Activated CD4-positive, alpha-beta T cell treated with anti-CD3 and anti-CD28 coated beads, Interleukin-2, amount 50 U/mL, for 24 hours (primary cell): ENCODE results near the gene PIK3R1.
"Not testable (repeated sequence)": the region's sequence is repeated elsewhere in the genome, so short reads cannot be mapped to it uniquely, and the experiment has no call there.

ENCODE experiments used
- DNase-seq, 2 donors: peaks; one replicate each; pipeline ENCODE4 v3.0.0-alpha.2; 2020; ENCODE audit warnings: low read depth in 1 of 2, low spot score in 1 of 2

Gene PIK3R1

GRCh38 chr5:68225911-68226545 lies 10.5 kb downstream of the PIK3R1 start:
- DNase-seq: no peak

- no peak for DNase-seq
These were observed 11.1 kb downstream of the PIK3R1 start for GRCh38 chr5:68226546-68227073.

GRCh38 chr5:68227532-68228160 lies 12.1 kb downstream of the PIK3R1 start:
- no peak for DNase-seq

DNA sequence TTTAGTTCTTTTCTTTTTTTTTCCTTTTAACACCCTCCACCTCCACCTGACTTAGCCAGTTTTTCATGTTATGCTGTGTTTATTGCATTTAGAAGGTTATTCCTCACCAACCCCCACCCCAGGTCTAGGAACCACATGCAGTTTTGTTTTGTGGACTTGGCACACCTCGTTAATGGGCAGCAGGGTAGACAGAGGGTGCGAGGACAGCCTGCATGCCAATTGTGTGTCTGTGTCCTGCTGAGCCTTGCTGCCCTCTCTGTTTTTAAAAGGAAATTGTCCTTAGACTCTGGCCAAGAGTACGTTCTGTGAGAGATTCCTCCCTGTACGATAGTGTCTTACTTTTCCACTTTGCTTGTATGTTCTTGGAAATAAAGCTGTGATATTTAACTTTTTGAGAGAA lies 13.9 kb downstream of the PIK3R1 start:
- DNase-seq: no peak

- no peak for DNase-seq
These were observed 14.7 kb downstream of the PIK3R1 start for GRCh38 chr5:68230285-68230684.

DNA sequence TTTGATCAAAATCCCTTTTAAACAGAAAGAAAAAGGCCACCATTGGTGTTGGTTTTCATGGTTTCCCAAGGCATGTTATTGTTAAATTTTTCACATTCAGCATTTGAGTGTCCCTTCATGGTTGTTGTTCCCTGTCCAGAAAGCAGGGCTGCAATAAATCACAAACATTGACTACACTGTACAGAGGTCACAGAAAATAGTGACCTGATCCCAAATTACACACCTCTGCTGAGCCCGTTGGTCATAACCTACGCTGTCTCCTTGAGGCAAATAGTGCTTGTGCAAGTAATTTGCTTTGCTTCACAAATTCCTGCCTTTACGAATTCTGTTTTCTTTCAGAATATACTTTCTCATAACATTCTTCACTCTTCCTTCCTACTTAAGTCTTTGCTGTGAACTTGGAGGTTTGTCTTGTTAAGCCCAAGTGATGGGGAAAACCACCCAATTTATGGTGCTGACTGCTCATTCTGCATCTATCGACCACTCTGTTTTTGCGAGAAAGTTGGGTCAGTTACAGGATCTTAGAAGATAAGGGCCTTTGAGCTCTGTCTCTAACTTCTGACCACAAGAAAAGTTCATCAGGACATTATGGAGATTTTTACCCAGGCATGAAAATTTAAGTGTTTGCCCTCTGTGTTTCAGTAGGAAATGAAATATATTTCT lies 16.0 kb downstream of the PIK3R1 start:
- no peak for DNase-seq

GRCh38 chr5:68232277-68232676 lies 16.7 kb downstream of the PIK3R1 start:
- DNase-seq: no peak

DNA sequence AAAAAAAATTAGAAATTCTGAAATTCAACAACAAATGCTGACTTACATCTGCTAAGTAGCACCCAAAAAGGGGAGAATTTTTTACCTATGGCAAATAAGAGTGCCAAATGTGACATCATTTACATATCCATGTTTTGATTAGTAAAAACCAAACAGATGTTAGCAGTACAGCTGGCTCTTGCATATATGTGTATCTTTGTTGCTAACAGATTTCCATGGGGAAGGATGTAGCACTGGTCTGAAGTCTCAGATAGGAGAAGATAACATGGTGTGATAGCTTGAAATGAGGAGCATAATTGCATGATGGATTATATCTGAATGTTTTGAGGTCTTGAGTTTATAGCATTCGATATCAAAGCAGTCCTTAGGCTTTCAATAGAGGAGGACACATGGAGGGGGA lies 17.5 kb downstream of the PIK3R1 start:
- DNase-seq: no peak

GRCh38 chr5:68235229-68235628 lies 19.7 kb downstream of the PIK3R1 start:
- not testable (repeated sequence) for DNase-seq

- no peak for DNase-seq
These were observed 22.2 kb downstream of the PIK3R1 start for GRCh38 chr5:68237715-68238114.

GRCh38 chr5:68239487-68239886 lies 23.9 kb downstream of the PIK3R1 start:
- DNase-seq: peak; percentile 38 to 75

DNA sequence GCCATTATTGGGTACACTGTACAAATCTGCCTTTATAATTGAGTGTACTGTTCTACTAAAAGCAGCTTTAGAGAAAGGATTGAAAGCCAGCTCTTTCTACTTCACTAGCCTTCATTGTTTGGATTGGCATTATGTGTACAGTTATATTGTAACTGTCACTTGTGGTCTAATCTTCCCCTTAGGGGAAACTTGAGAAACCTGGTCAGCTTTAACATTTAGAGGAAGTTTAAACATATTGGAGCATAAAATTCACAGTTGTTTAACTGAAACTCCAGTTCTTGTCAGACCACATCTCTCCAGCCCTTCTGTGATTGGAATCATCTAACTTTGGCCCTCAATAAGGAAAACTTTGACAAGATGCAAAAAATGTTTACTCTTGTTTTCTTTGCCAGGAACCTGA lies 24.6 kb downstream of the PIK3R1 start:
- DNase-seq: no peak

DNA sequence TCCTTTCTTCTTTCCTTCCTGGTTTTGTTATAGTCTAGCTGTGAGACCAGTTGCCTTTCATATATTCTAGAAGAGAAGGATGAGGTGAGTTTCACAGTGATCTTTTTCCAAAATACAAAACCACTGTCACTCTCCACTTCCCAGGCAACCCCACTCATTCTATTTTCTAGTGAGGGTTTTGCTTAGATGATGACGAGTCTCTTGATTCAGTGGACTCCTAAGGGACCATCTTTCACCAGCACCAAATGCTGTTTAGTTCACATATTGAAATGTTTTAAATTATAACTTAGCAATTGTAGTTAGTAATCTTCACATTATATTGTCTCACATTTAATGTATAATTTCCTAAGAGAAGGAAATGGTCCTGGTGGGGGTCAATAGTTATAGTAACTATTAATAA lies 25.2 kb downstream of the PIK3R1 start:
- no peak for DNase-seq

- DNase-seq: no peak
These were observed 27.2 kb downstream of the PIK3R1 start for GRCh38 chr5:68242743-68243142.

GRCh38 chr5:68243251-68243650 lies 27.7 kb downstream of the PIK3R1 start:
- DNase-seq: no peak

DNA sequence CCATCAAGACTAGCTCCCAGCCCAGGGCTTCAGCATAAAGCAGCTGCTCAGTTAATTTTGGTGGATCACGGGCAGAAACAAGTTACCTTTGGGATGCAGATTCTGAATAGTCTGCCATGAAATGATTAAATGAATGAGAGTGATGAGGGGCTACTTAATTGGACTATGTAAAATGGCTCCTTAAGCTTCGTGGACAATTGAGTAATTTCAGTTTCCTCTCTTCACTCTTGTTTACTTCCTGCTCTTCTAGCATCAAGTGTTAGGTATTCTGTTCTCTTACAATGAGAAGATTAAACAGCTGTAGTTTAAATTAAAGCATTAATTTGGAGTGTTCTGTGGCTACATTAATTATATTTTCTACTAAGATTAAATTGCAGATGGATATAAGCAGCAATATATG lies 28.1 kb downstream of the PIK3R1 start:
- DNase-seq: no peak

- DNase-seq: no peak
These were observed 29.8 kb downstream of the PIK3R1 start for GRCh38 chr5:68245319-68245718.

DNA sequence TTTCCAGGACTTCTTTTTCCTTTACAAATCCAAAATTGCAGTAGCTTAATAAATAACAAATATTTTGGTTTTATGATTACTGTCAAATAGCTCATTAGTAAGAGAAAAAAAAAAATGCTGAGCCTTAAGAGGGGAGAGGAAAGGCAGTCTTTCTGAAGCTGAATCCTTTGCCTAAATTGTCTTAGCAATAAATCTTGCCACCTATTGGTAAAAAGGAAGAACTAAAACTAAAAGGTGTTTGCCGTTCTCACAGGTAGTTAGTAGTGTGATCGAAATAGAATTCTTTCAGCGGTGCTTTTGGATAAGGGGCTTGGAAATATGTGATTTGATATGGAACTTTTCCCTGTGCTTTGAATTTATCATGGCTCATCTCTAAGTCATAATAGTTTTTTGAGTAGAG lies 31.2 kb downstream of the PIK3R1 start:
- no peak for DNase-seq

- no peak for DNase-seq
These were observed 32.1 kb downstream of the PIK3R1 start for GRCh38 chr5:68247627-68248026.

- no peak for DNase-seq
These were observed 33.3 kb downstream of the PIK3R1 start for GRCh38 chr5:68248896-68249295.

- DNase-seq: no peak
These were observed 34.0 kb downstream of the PIK3R1 start for GRCh38 chr5:68249520-68249919.

- no peak for DNase-seq
These were observed 35.2 kb downstream of the PIK3R1 start for GRCh38 chr5:68250661-68251298.
